Measurements from ENCODE around the gene PHLPP2.
"Not testable (repeated sequence)": the region's sequence is repeated elsewhere in the genome, so short reads cannot be mapped to it uniquely, and the experiment has no call there.

Gene PHLPP2

DNA sequence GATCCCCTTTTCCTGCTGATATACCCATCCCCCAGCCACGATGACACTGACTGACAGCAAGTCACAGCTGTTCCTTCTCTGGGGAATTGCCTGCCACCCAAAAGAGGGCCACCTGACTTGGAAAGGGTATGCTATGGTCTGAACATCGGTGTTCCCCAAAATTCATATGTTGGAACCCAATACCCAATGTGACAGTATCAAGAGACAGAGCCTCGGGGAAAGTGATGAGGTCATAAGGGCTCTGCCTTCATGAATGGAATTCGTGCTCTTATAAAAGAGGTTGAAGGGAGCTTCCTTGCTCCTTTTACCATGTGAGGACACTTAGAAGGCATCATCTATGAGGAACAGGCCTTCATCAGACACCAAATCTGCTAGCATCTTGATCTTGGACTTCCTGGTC, 106.1 kb downstream of the PHLPP2 start:
- DNase-seq = no peak

DNA sequence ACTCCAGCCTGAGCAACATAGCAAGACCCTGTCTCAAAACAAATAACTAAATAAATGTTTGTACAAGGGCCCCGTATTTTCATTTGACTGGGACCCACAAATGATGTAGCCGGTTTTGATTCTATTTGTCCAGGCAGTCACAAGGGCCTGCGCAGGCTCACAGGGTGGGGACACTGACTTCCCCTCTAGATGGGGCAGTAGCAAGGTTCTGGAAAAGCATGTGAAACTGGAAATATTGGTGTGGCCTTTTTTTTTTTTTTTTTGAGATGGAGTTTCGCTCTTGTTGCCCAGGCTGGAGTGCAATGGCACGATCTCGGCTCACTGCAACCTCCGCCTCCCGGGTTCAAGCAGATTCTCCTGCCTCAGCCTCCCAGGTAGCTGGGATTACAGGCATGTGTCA, 109.5 kb downstream of the PHLPP2 start:
- DNase-seq = not testable (repeated sequence)

DNA sequence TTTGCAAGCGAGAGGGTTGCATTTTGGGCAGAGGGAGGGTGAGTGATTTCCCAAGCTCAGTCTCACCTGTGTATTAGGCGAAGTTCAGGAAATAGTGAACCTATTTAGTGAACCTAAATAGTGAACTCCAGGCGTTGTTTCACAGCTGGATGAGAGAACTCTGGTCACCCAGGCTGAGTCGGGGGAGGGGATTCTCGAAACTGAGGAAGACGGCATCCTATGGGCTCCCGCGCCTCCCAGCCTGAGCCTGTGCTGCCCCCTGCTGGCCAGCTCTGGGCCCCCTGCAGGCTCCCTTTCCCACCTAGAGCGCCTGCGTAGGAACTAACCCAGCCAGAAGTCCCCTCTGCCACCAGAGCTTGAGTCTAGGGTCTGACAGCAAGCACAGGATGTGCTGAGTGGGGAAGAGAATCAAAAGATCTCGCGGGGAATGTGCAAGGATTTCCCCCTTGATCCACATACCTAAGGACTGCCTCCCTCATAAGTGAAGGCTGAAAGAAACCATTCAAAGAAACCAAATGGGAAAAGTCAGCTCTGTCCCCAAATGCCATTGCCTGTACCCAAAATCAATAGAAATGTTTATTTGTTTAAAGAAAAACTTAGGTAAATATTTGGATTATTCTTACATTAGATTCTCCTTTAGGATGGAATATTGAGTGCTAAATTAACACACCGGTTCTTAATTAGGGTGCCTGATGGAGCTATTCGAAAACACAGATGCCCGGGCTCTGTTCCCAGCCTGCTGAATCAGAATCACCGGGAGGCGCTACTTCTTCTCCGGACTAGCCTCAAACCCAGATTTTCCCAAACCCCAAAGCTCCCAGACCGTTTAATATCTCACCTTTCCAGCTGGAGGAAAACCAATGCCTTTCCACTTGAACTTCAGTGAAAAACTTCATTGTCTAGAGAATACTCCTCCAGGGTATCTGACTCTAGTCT, 113.3 kb downstream of the PHLPP2 start:
- DNase-seq = peak; percentile 19

DNA sequence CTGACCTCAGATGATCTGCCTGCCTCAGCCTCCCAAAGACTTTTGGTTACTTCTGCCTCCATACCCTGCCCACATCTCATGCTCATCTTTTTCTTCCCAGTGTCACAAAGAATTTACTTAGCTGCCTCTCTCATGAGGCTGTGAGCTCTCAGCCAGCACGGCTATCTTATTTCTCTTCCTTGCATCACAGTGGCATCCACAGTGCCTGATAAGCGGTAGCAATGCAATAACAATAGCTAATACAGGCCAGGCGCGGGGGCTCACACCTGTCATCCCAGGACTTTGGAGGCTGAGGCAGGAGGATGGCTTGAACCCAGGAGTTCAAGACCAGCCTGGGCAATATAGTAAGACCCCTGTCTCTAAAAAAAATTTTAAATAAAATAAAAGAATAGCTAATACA, 114.1 kb downstream of the PHLPP2 start:
- DNase-seq = no peak

DNA sequence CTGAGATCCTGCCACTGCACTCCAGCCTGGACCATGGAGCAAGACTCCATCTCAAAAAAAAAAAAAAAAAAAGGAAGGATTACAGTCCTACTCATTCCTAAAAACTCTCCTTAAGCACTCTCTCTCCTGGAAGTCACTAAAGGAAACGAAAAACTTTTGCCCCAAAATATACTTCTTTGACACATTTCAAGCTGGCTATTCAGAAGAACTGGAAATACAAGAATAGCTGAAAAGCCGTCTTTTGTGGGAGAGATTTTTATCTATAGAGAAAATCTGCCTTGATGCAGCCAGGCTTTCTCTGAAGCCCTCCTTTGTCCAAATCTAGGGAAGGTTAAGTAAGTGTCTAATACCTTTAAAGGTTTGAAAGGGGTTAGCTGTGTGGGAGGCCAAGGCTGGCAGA, 115.4 kb downstream of the PHLPP2 start:
- no peak for DNase-seq

DNA sequence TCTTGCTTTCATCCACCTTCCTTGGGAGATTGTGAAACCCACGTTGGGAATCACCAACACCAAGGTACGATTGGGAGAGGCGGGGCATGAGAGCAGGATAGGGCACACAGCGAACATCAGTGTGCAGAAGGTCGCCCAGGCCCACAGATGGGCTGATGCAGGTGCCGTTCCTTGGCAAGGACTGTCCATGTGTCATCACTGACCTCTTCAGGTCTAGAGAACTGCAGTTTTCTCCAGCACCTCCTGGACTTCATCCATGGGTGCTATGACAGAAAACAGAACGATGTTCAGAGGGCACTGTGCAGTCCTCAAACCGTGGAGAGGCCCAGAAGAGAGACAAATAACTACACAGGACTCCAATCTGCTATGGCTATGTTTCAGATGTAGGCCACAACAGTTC, 123.7 kb downstream of the PHLPP2 start:
- DNase-seq = no peak

DNA sequence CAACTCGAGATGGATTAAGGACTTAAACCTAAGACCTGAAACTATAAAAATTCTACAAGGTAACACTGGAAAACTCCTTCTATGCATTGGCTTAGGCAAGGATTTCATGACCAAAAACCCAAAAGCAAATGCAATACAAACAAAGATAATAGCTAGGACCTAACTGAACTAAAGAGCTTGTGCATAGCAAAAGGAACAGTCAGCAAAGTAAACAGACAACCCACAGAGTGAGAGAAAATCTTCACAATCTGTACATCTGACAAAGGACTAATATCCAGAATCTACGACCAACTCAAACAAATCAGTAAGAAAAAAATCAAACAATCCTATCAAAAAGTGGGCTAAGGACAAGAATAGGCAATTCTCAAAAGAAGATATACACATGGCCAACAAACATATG, 126.1 kb downstream of the PHLPP2 start:
- not testable (repeated sequence) for DNase-seq

DNA sequence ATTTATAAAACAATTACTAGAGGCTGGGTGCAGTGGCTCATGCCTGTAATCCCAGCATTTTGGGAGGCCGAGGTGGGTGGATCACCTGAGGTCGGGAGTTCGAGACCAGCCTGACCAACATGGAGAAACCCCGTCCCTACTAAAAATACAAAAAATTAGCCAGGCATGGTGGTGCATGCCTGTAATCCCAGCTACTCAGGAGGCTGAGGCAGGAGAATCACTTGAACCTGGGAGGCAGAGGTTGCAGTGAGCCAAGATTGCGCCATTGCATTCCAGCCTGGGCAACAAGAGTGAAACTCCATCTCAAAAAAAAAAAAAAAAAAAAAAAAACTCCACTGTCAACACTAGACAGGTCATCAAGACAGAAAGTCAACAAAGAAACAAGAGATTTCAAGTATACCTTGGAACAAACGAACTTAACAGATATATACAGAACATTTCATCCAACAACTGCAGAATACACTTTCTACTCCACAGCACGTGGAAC, 129.1 kb downstream of the PHLPP2 start:
- DNase-seq = not testable (repeated sequence)
